Thymus (tissue), 11 donors: Measurements from ENCODE around the gene ERC2. TPM values are rescaled to one million over a fixed set of nuclear protein-coding genes. Genes with fewer than 3 reads are reported as not detected.

Source experiments
- DNase-seq, 9 donors: peaks; one replicate each; pipeline ENCODE4 v3.0.0-alpha.2; 2013; ENCODE audit warnings: low spot score in 9 of 9, low read depth in 6 of 9, missing footprints in 1 of 9
- H3K27ac ChIP-seq, 2 donors: one replicate each; pipeline ENCODE4 v1.5.1; 2013; ENCODE audit warnings: control low read depth in 1 of 2, low read depth in 1 of 2, low read length in 1 of 2, mild to moderate bottlenecking in 1 of 2, moderate library complexity in 1 of 2
- H3K27me3 ChIP-seq, 2 donors: one replicate each; pipeline ENCODE4 v1.5.1; 2013; ENCODE audit warnings: low read length in 1 of 2; ENCODE audit not compliant: control insufficient read depth in 2 of 2, insufficient read depth in 1 of 2
- H3K36me3 ChIP-seq, 2 donors: one replicate each; pipeline ENCODE4 v1.5.1; 2013; ENCODE audit warnings: low read length in 1 of 2, mild to moderate bottlenecking in 1 of 2, moderate library complexity in 1 of 2; ENCODE audit not compliant: control insufficient read depth in 2 of 2, insufficient read depth in 2 of 2
- H3K4me1 ChIP-seq, 2 donors: one replicate each; pipeline ENCODE4 v1.5.1; 2013; ENCODE audit warnings: low read length in 2 of 2; ENCODE audit not compliant: control insufficient read depth in 2 of 2, insufficient read depth in 2 of 2
- H3K4me3 ChIP-seq, 2 donors: one replicate each; pipeline ENCODE4 v1.5.1; 2013; ENCODE audit warnings: low read length in 2 of 2, control low read depth in 1 of 2, mild to moderate bottlenecking in 1 of 2
- H3K9me3 ChIP-seq, 2 donors: one replicate each; pipeline ENCODE4 v1.5.1; 2013; ENCODE audit warnings: low read length in 1 of 2, mild to moderate bottlenecking in 1 of 2; ENCODE audit not compliant: control insufficient read depth in 2 of 2, insufficient read depth in 1 of 2
- WGBS: extraction: QIAGEN DNeasy Blood & Tissue Kit; methylation state at CpG from one replicate; pipeline ENCODE4 v1.1.7; 2013; 5-methylcytosine and 5-hydroxymethylcytosine counted together
- polyA plus RNA-seq: library from polyadenylated mRNA; stranded (reverse); fragments of 200-250 nt; gene quantifications from one replicate; pipeline ENCODE4 v1.2.3, GENCODE V29; 2013
- total RNA-seq: library from RNA; stranded (reverse); fragments of 120-200 nt; gene quantifications from one replicate; pipeline ENCODE4 v1.2.4, GENCODE V29; 2013
- donor health status: healthy.

ERC2 gene
- total and polyA plus RNA-seq, 2 donors = 0.28 to 0.50 TPM

- H3K27me3 ChIP-seq = no peaks in the 10 kb centered on the region
- no peak for DNase-seq
- no peaks in the 10 kb centered on the region for H3K9me3 ChIP-seq
- no peaks in the 10 kb centered on the region for H3K36me3 ChIP-seq
- no peak overlapping the region for H3K27ac ChIP-seq
- WGBS = 83% methylated on average over 4 of the region's 4 CpGs
- H3K4me1 ChIP-seq = no peaks in the 10 kb centered on the region
- no peak overlapping the region for H3K4me3 ChIP-seq
Measured at GRCh38 chr3:56365905-56366640, 102.2 kb downstream of the ERC2 start.

GRCh38 chr3:56364665-56365064 lies 103.6 kb downstream of the ERC2 start:
- no peaks in the 10 kb centered on the region for H3K4me1 ChIP-seq

DNA sequence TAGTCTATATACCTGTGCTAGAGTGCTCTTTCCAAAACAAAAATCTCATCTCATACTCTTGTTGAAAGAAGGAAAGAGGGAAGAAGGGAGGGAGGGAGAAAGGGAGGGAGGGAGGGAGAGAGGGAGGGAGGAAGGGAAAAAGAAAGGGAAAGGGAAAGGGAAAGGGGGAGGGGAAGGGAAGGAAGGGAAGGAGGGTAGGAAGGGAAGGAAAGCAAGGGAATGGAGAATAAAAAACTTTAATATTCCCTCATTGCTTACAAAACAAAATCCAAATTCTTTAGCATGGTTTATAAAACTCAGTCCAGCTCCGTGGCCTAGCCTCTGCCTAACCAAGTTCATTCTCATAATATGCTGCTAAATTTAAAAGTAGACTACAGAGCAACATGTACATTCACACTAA lies 104.5 kb downstream of the ERC2 start:
- Histone ChIP-seq H3K27ac (no peak overlapping the region), H3K27me3 (no peaks in the 10 kb centered on the region), H3K4me3 (no peak overlapping the region), H3K4me1 (no peaks in the 10 kb centered on the region), H3K36me3 (no peaks in the 10 kb centered on the region), H3K9me3 (no peaks in the 10 kb centered on the region)
- 94% methylated on average over 1 of the region's 1 CpG for WGBS
- DNase-seq = no peak

More at GRCh38 chr3:56364665-56365064, 103.6 kb downstream of the ERC2 start:
- Histone ChIP-seq H3K9me3 (no peaks in the 10 kb centered on the region), H3K4me3 (no peak overlapping the region), H3K27ac (no peak overlapping the region), H3K36me3 (no peaks in the 10 kb centered on the region), H3K27me3 (no peaks in the 10 kb centered on the region)
- DNase-seq = no peak
- 96% methylated on average over 3 of the region's 3 CpGs for WGBS

GRCh38 chr3:56361731-56362130 lies 106.5 kb downstream of the ERC2 start:
- Histone ChIP-seq H3K4me1 (no peaks in the 10 kb centered on the region), H3K36me3 (no peaks in the 10 kb centered on the region), H3K4me3 (no peak overlapping the region), H3K27me3 (no peaks in the 10 kb centered on the region), H3K27ac (no peak overlapping the region), H3K9me3 (no peaks in the 10 kb centered on the region)
- no peak for DNase-seq
- 98% methylated on average over 2 of the region's 2 CpGs for WGBS

GRCh38 chr3:56357266-56357665 lies 111.0 kb downstream of the ERC2 start:
- Histone ChIP-seq H3K9me3 (no peaks in the 10 kb centered on the region), H3K27me3 (no peaks in the 10 kb centered on the region), H3K36me3 (no peaks in the 10 kb centered on the region), H3K4me1 (no peaks in the 10 kb centered on the region), H3K4me3 (no peak overlapping the region), H3K27ac (no peak overlapping the region)
- WGBS = 83% methylated on average over 3 of the region's 3 CpGs
- DNase-seq = peak in 1 of 9 donors; percentile 1

- Histone ChIP-seq H3K4me3 (no peak overlapping the region), H3K27me3 (no peaks in the 10 kb centered on the region), H3K4me1 (no peaks in the 10 kb centered on the region), H3K27ac (no peak overlapping the region), H3K36me3 (no peaks in the 10 kb centered on the region), H3K9me3 (no peaks in the 10 kb centered on the region)
- no peak for DNase-seq
Measured at GRCh38 chr3:56356808-56357207, 111.5 kb downstream of the ERC2 start.

- WGBS = 93% methylated on average over 7 of the region's 7 CpGs
- no peaks in the 10 kb centered on the region for H3K9me3 ChIP-seq
- H3K4me1 ChIP-seq = no peaks in the 10 kb centered on the region
- no peaks in the 10 kb centered on the region for H3K36me3 ChIP-seq
- no peak for DNase-seq
- no peak overlapping the region for H3K4me3 ChIP-seq
- H3K27ac ChIP-seq = no peak overlapping the region
- H3K27me3 ChIP-seq = no peaks in the 10 kb centered on the region
Measured at GRCh38 chr3:56355570-56356185, 112.6 kb downstream of the ERC2 start.

GRCh38 chr3:56351537-56351936 lies 116.7 kb downstream of the ERC2 start:
- Histone ChIP-seq H3K27me3 (no peaks in the 10 kb centered on the region), H3K36me3 (no peaks in the 10 kb centered on the region), H3K4me1 (no peaks in the 10 kb centered on the region), H3K9me3 (no peaks in the 10 kb centered on the region), H3K4me3 (no peak overlapping the region), H3K27ac (no peak overlapping the region)
- WGBS = 65% methylated on average over 1 of the region's 1 CpG
- DNase-seq = no peak

- DNase-seq = peak in 4 of 9 donors; percentile 8 to 22 (median 8)
- no peaks in the 10 kb centered on the region for H3K27me3 ChIP-seq
- no peaks in the 10 kb centered on the region for H3K9me3 ChIP-seq
- H3K4me3 ChIP-seq = no peak overlapping the region
- no peak overlapping the region for H3K27ac ChIP-seq
- no peaks in the 10 kb centered on the region for H3K4me1 ChIP-seq
- H3K36me3 ChIP-seq = no peaks in the 10 kb centered on the region
- WGBS = 40% methylated on average over 5 of the region's 5 CpGs
Measured at GRCh38 chr3:56347219-56347871, 120.9 kb downstream of the ERC2 start.
